Measurements from ENCODE around the gene SHB.

Gene SHB

DNA sequence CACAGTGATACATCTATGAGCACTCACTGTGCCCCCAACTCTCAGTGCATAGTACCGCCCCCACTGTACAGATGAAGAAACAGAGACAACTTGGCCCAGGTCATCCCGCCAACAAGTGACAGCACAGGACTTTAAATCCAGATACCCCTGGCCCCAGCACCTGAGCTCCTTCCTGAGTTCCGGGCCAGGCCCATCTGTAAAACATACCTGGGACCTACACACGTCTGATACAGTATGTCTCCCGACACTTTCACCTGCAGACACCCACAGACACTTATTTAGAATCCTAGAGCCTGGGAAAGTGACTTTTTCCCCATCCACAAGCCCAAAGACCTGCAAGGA lies 104.3 kb downstream of the SHB start:
- TF ChIP-seq POLR2AphosphoS5 (IDR thresholded peaks at IDR 0.05; ENCODE audit: low read depth, low read length) (no peak), REST (IDR thresholded peaks at IDR 0.05; ENCODE audit: insufficient read depth in 1 of 2, low read depth in 2 of 2, low read length in 2 of 2) (no peak), FOXP2 (optimal IDR thresholded peaks at IDR 0.05; ENCODE audit: borderline replicate concordance, extremely low read depth, extremely low read length, insufficient read depth) (no peak), TAF1 (IDR thresholded peaks at IDR 0.05; ENCODE audit: borderline replicate concordance, insufficient read depth, low read length) (no peak), SIN3A (IDR thresholded peaks at IDR 0.05; ENCODE audit: borderline replicate concordance, insufficient read depth, low read length) (no peak)

- TF ChIP-seq SIN3A (IDR thresholded peaks at IDR 0.05; ENCODE audit: borderline replicate concordance, insufficient read depth, low read length) (no peak), TAF1 (IDR thresholded peaks at IDR 0.05; ENCODE audit: borderline replicate concordance, insufficient read depth, low read length) (no peak), REST (IDR thresholded peaks at IDR 0.05; ENCODE audit: insufficient read depth in 1 of 2, low read depth in 2 of 2, low read length in 2 of 2) (no peak), FOXP2 (optimal IDR thresholded peaks at IDR 0.05; ENCODE audit: borderline replicate concordance, extremely low read depth, extremely low read length, insufficient read depth) (no peak), POLR2AphosphoS5 (IDR thresholded peaks at IDR 0.05; ENCODE audit: low read depth, low read length) (no peak)
Measured at GRCh38 chr9:37963936-37964739, 104.9 kb downstream of the SHB start.

GRCh38 chr9:37961351-37961750 lies 107.7 kb downstream of the SHB start:
- TF ChIP-seq SIN3A (IDR thresholded peaks at IDR 0.05; ENCODE audit: borderline replicate concordance, insufficient read depth, low read length) (no peak), TAF1 (IDR thresholded peaks at IDR 0.05; ENCODE audit: borderline replicate concordance, insufficient read depth, low read length) (no peak)

DNA sequence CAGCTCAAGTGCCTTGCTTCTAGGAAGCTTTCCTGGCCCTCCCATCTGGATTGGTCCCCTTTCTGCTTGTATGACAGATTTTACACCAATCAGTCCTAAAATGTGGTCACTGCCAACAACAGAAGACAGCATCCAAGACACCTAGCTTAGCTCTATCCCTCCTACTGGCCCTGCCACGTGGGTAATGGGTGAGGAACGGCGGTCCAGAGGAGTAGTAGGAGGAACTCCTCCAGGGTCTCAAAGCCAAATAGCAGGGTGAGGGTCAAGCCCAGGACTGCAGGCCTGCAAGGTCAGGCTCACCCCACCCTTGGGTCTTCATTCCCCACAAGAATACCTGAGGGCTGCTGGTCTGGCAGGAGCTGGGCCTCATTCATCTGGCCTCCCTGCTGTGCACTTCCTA lies 108.4 kb downstream of the SHB start:
- TF ChIP-seq POLR2AphosphoS5 (IDR thresholded peaks at IDR 0.05; ENCODE audit: low read depth, low read length), result no peak
- no peak for TF ChIP-seq SIN3A (IDR thresholded peaks at IDR 0.05; ENCODE audit: borderline replicate concordance, insufficient read depth, low read length)
- TF ChIP-seq REST (IDR thresholded peaks at IDR 0.05; ENCODE audit: insufficient read depth in 1 of 2, low read depth in 2 of 2, low read length in 2 of 2), result no peak
- TF ChIP-seq FOXP2 (optimal IDR thresholded peaks at IDR 0.05; ENCODE audit: borderline replicate concordance, extremely low read depth, extremely low read length, insufficient read depth), result no peak
- no peak for TF ChIP-seq TAF1 (IDR thresholded peaks at IDR 0.05; ENCODE audit: borderline replicate concordance, insufficient read depth, low read length)

- TF ChIP-seq REST (IDR thresholded peaks at IDR 0.05; ENCODE audit: insufficient read depth in 1 of 2, low read depth in 2 of 2, low read length in 2 of 2), result no peak
- no peak for TF ChIP-seq TAF1 (IDR thresholded peaks at IDR 0.05; ENCODE audit: borderline replicate concordance, insufficient read depth, low read length)
- TF ChIP-seq POLR2AphosphoS5 (IDR thresholded peaks at IDR 0.05; ENCODE audit: low read depth, low read length), result no peak
- TF ChIP-seq FOXP2 (optimal IDR thresholded peaks at IDR 0.05; ENCODE audit: borderline replicate concordance, extremely low read depth, extremely low read length, insufficient read depth), result no peak
- TF ChIP-seq SIN3A (IDR thresholded peaks at IDR 0.05; ENCODE audit: borderline replicate concordance, insufficient read depth, low read length), result no peak
Measured at GRCh38 chr9:37959976-37960375, 109.1 kb downstream of the SHB start.
